ENCODE data around the gene KCTD1. TPM values are rescaled to one million over a fixed set of nuclear protein-coding genes. Genes with fewer than 3 reads are reported as not detected.

The KCTD1 gene
- total RNA-seq, 1 donor from 2014 or later, result 40.2 TPM

DNA sequence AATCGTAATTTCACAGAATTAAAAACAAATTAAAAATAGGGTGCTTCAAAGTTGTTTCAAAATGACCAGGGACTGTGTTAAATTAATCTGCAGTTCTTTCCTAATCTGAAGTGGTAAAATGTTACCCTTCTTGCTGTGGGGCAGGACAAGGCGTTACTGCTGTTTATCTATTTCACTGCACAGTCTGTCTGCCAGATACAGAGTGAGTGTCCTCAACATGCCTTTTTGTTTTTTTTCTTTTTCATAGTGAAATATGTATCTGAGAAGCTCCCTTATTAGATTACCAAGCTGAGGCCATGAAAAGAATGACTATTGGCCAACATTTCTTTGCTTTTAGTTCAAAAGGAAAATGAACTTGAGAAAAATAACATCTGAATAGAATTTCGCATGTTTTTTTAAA is 38.0 kb downstream of the KCTD1 start:
- TF ChIP-seq, protein P1, sequence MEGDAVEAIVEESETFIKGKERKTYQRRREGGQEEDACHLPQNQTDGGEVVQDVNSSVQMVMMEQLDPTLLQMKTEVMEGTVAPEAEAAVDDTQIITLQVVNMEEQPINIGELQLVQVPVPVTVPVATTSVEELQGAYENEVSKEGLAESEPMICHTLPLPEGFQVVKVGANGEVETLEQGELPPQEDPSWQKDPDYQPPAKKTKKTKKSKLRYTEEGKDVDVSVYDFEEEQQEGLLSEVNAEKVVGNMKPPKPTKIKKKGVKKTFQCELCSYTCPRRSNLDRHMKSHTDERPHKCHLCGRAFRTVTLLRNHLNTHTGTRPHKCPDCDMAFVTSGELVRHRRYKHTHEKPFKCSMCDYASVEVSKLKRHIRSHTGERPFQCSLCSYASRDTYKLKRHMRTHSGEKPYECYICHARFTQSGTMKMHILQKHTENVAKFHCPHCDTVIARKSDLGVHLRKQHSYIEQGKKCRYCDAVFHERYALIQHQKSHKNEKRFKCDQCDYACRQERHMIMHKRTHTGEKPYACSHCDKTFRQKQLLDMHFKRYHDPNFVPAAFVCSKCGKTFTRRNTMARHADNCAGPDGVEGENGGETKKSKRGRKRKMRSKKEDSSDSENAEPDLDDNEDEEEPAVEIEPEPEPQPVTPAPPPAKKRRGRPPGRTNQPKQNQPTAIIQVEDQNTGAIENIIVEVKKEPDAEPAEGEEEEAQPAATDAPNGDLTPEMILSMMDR (conservative IDR thresholded peaks at IDR 0.05; ENCODE audit: low read depth, low read length), result no peak
- DNase-seq (ENCODE audit: low read depth), result no peak
- no peak overlapping the region for H3K4me3 ChIP-seq (ENCODE audit: low read depth, low read length)

DNA sequence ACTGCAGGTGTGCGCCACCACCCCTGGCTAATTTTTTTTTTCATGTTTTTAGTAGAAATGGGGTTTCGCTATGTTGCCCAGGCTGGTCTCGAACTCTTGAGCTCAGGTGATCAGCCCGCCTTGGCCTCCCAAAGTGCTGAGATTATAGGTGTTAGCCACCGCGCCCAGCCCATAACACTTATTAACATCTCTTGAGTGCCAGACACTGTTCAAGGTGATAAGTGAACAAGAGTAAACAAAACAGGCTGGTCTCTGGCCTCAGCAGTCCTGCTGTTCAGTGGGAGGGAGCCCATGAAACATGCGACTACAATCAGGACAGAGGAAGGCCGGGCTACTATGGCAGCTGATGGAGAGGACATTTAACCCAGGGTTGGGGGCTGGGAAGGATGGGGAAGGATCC is 42.3 kb downstream of the KCTD1 start:
- DNase-seq (ENCODE audit: low read depth), result no peak
- H3K4me3 ChIP-seq (ENCODE audit: low read depth, low read length), result no peak overlapping the region
- TF ChIP-seq, protein P1 (conservative IDR thresholded peaks at IDR 0.05; ENCODE audit: low read depth, low read length), result no peak

DNA sequence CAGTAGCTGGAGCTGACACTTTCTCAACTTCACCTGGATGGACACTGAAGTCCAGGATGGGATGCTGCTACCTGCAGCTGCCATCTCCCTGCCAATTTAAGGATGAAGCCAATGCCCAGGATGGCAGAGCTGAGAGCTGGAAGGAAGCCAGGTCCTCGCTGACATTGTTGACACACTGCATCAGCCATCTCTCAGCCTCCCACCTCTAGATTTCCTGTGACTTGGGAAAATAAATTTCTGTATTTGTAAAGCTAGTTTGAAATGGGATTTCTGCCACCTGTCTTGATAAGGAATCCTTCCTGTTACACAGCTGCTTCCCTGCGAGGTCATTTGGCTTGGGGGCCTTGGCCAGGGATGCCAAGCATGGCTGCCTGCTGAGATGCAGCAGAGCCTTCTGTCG is 43.5 kb downstream of the KCTD1 start:
- no peak overlapping the region for H3K4me3 ChIP-seq (ENCODE audit: low read depth, low read length)
- TF ChIP-seq, protein P1 (conservative IDR thresholded peaks at IDR 0.05; ENCODE audit: low read depth, low read length), result no peak
- DNase-seq (ENCODE audit: low read depth), result no peak

DNA sequence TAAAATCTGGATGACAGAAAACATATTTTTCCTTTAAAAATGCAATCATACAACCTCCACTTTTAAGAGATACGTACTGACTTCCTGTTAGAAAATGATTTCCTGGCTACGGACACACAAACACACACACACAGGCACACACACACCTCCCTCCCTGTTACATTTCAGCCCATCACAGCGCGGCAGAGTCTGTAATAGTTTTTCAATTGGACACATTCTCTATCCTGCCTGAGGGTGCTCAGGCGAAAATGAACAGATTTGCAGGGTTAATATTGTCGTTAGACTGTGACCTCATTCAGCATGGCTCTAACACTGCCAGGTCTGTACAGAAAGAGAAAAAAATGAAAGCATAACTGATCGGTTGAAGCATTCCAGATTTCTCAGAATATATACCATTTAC is 45.0 kb downstream of the KCTD1 start:
- H3K4me3 ChIP-seq (ENCODE audit: low read depth, low read length), result no peak overlapping the region
- DNase-seq (ENCODE audit: low read depth), result no peak
- TF ChIP-seq, protein P1 (conservative IDR thresholded peaks at IDR 0.05; ENCODE audit: low read depth, low read length), result no peak

DNA sequence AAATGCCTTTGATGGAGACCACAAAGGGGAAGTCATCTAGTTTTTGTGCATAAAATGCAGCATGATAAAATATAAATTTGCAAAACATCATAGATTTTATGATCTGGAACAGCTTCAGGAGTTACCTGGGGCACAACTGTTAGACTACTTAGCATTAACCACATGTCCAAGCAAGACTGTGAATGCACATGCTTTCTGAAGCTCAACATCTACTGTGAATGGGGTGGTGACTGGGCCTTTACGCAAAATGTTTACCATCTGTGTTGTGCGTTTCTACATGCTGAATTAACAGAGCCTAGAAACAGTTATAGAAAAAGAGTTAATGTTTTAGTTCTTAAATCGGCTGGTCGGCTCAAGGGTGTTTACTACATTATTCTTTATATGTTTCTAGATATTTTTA is 45.5 kb downstream of the KCTD1 start:
- DNase-seq (ENCODE audit: low read depth), result no peak
- H3K4me3 ChIP-seq (ENCODE audit: low read depth, low read length), result no peak overlapping the region
- TF ChIP-seq, protein P1 (conservative IDR thresholded peaks at IDR 0.05; ENCODE audit: low read depth, low read length), result no peak

DNA sequence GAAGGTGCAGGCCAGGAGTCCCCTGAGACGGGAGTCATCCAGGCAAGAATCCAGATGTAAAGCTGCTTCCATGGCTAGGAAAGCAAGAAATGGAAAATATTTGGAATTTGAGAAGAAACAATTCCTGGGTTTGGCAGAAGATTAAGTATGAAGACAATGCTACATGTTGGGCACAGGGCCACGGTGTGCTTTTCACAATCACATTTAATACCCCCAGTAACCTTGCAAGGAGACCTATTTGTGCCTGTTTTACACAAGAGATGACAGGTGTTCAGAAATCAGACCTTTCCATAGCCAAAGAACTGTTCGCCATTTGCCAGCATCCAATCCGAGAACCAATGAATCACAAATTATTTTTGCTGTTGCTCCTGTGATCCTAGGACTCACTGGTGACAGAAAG is 50.5 kb downstream of the KCTD1 start:
- TF ChIP-seq, protein P1 (conservative IDR thresholded peaks at IDR 0.05; ENCODE audit: low read depth, low read length), result no peak
- no peak for DNase-seq (ENCODE audit: low read depth)
- H3K4me3 ChIP-seq (ENCODE audit: low read depth, low read length), result no peak overlapping the region

DNA sequence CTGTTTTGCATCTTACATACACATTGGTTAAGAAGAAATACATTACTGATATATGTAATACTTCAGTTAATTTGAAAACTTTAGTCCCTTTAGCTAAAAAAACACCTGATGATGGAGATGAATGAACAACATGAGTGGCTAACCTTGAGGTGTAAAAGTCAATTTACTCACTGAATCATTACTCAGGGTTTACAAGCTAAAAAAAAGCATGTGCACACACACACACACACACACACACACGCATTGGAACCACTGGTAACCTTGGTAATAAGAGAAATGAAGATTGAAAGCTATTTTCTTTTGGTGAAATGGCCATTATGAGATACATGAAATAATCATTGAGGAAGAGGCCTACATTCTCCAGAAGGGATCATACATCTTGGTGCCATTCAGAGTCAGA is 51.8 kb downstream of the KCTD1 start:
- TF ChIP-seq, protein P1 (conservative IDR thresholded peaks at IDR 0.05; ENCODE audit: low read depth, low read length), result no peak
- H3K4me3 ChIP-seq (ENCODE audit: low read depth, low read length), result no peak overlapping the region
- DNase-seq (ENCODE audit: low read depth), result no peak
